Measurements from ENCODE around the gene SLC22A3. TPM values are rescaled to one million over a fixed set of nuclear protein-coding genes. Genes with fewer than 3 reads are reported as not detected.

The SLC22A3 gene
- total and polyA plus RNA-seq, 2 experiments from 2014 or later: 34.9 to 40.3 TPM

DNA sequence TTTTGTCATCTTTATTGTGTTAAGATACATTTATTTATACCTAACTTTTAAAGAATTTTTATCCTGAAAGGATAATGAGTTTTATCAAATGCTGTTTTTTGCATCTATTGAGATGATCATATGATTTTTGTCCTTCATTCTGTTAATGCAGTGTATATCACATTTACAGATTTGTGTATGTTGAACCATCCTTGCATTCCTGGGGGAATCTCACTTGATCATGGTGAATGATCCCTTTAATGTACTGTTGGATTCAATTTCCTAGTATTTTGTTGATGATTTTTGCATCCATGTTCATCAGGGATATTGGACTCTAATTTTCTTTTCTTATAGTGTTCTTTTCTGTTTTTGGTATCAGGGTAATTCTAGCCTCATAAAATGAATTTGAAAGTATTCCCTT, 38.5 kb upstream of the SLC22A3 start:
- H3K36me3 ChIP-seq (replicated peaks; ENCODE audit: insufficient read depth, low read depth): peaks cover 3% of the 10 kb centered on the region
- H3K4me1 ChIP-seq (ENCODE audit: insufficient read depth): no peaks in the 10 kb centered on the region
- no peak for DNase-seq (ENCODE audit: low spot score)
- no peak overlapping the region for H3K4me2 ChIP-seq
- H4K20me1 ChIP-seq (ENCODE audit: insufficient read depth, poor library complexity, severe bottlenecking): no peaks in the 10 kb centered on the region
- no peaks in the 10 kb centered on the region for H3K79me2 ChIP-seq
- no peak overlapping the region for H3K27ac ChIP-seq
- no peak overlapping the region for H2AFZ ChIP-seq
- no peaks in the 10 kb centered on the region for H3K9me2 ChIP-seq (replicated peaks; ENCODE audit: insufficient read depth)
- TF ChIP-seq CTCF (IDR thresholded peaks at IDR 0.05; ENCODE audit: poor library complexity): no peak
- TF ChIP-seq EZH2phosphoT487 (IDR thresholded peaks at IDR 0.05; ENCODE audit: low read depth, severe bottlenecking, unreplicated experiment): no peak
- no peak for TF ChIP-seq EZH2 (IDR thresholded peaks at IDR 0.05; ENCODE audit: borderline replicate concordance)
- no peaks in the 10 kb centered on the region for H3K27me3 ChIP-seq
- H3K9me3 ChIP-seq (ENCODE audit: low read depth): peaks cover 8% of the 10 kb centered on the region
- no peak overlapping the region for H3K4me3 ChIP-seq

DNA sequence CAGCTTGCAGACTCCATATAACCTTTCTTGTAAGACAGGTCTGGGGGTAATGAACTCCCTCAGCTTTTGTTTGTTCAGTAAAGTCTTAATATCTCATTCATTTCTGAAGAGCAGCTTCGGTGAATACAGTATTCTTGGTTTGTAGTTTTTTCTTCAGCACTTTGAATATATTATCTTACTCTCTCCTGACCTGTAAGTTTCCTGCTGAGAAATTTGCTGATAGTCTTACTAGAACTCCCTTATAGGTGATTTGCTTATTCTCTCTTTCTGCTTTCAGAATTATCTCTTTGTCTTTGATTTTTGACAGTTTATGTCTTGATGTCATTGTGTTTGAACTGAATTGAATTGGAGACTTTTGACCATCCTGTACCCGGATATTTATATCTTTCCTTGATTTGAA, 35.3 kb upstream of the SLC22A3 start:
- no peak for TF ChIP-seq EZH2phosphoT487 (IDR thresholded peaks at IDR 0.05; ENCODE audit: low read depth, severe bottlenecking, unreplicated experiment)
- no peak for TF ChIP-seq CTCF (IDR thresholded peaks at IDR 0.05; ENCODE audit: poor library complexity)
- no peak for TF ChIP-seq EZH2 (IDR thresholded peaks at IDR 0.05; ENCODE audit: borderline replicate concordance)
- peaks cover 3% of the 10 kb centered on the region for H3K36me3 ChIP-seq (replicated peaks; ENCODE audit: insufficient read depth, low read depth)
- H3K27me3 ChIP-seq: no peaks in the 10 kb centered on the region
- no peak overlapping the region for H2AFZ ChIP-seq
- WGBS (ENCODE audit: low lambda C conversion rate, missing lambda C conversion rate): 91% methylated on average over 2 of the region's 2 CpGs
- no peaks in the 10 kb centered on the region for H3K9me2 ChIP-seq (replicated peaks; ENCODE audit: insufficient read depth)
- no peak overlapping the region for H3K4me2 ChIP-seq
- H4K20me1 ChIP-seq (ENCODE audit: insufficient read depth, poor library complexity, severe bottlenecking): no peaks in the 10 kb centered on the region
- no peak overlapping the region for H3K4me3 ChIP-seq
- no peak for DNase-seq (ENCODE audit: low spot score)
- no peaks in the 10 kb centered on the region for H3K4me1 ChIP-seq (ENCODE audit: insufficient read depth)
- H3K9me3 ChIP-seq (ENCODE audit: low read depth): peaks cover 8% of the 10 kb centered on the region
- H3K79me2 ChIP-seq: no peaks in the 10 kb centered on the region
- no peak overlapping the region for H3K27ac ChIP-seq

- Histone ChIP-seq H2AFZ (no peak overlapping the region), H3K79me2 (no peaks in the 10 kb centered on the region), H3K9me2 (replicated peaks; ENCODE audit: insufficient read depth) (no peaks in the 10 kb centered on the region), H3K27me3 (no peaks in the 10 kb centered on the region), H4K20me1 (ENCODE audit: insufficient read depth, poor library complexity, severe bottlenecking) (no peaks in the 10 kb centered on the region), H3K36me3 (replicated peaks; ENCODE audit: insufficient read depth, low read depth) (peaks cover 3% of the 10 kb centered on the region), H3K9me3 (ENCODE audit: low read depth) (peaks cover 8% of the 10 kb centered on the region), H3K4me3 (no peak overlapping the region), H3K4me2 (no peak overlapping the region), H3K27ac (no peak overlapping the region), H3K4me1 (ENCODE audit: insufficient read depth) (no peaks in the 10 kb centered on the region)
- DNase-seq (ENCODE audit: low spot score): no peak
- TF ChIP-seq EZH2 (IDR thresholded peaks at IDR 0.05; ENCODE audit: borderline replicate concordance) (no peak), EZH2phosphoT487 (IDR thresholded peaks at IDR 0.05; ENCODE audit: low read depth, severe bottlenecking, unreplicated experiment) (no peak), CTCF (IDR thresholded peaks at IDR 0.05; ENCODE audit: poor library complexity) (no peak)
- 88% methylated on average over 1 of the region's 1 CpG for WGBS (ENCODE audit: low lambda C conversion rate, missing lambda C conversion rate)
Observed at GRCh38 chr6:160315310-160315709, 32.9 kb upstream of the SLC22A3 start.

DNA sequence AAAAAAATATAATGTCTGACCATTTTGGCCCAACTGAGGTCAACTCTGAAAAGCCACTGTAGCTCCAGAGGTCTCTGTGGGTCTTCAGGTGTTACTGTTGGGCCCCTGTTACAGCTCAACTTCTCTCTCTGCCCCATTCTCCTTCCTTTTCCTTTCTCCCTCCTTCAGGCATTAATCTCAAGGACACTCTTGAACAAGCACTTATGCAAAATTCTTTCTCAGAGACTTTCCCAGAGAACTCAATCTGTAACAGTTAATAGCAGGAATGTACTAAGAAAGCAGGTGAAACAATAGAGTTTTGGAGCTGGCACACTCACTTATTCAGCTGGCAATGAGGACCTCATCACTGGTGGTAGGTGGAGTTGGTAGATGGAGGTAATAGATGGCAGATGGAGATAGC, 31.9 kb upstream of the SLC22A3 start:
- Histone ChIP-seq H4K20me1 (ENCODE audit: insufficient read depth, poor library complexity, severe bottlenecking) (no peaks in the 10 kb centered on the region), H3K27ac (no peak overlapping the region), H3K27me3 (no peaks in the 10 kb centered on the region), H3K4me1 (ENCODE audit: insufficient read depth) (no peaks in the 10 kb centered on the region), H3K4me2 (no peak overlapping the region), H3K79me2 (no peaks in the 10 kb centered on the region), H3K36me3 (replicated peaks; ENCODE audit: insufficient read depth, low read depth) (peaks cover 3% of the 10 kb centered on the region), H2AFZ (no peak overlapping the region), H3K9me2 (replicated peaks; ENCODE audit: insufficient read depth) (no peaks in the 10 kb centered on the region), H3K9me3 (ENCODE audit: low read depth) (peaks cover 8% of the 10 kb centered on the region), H3K4me3 (no peak overlapping the region)
- no peak for TF ChIP-seq EZH2phosphoT487 (IDR thresholded peaks at IDR 0.05; ENCODE audit: low read depth, severe bottlenecking, unreplicated experiment)
- no peak for TF ChIP-seq CTCF (IDR thresholded peaks at IDR 0.05; ENCODE audit: poor library complexity)
- TF ChIP-seq EZH2 (IDR thresholded peaks at IDR 0.05; ENCODE audit: borderline replicate concordance): no peak
- no peak for DNase-seq (ENCODE audit: low spot score)

Data from hepatocyte (in vitro differentiated cells).